Stimulated activated CD8-positive, alpha-beta memory T cell treated with anti-CD3 and anti-CD28 coated beads, Interleukin-15, amount 100 ng/mL, for 4 hours (primary cell): ENCODE results near the gene RPL41.
"Not testable (repeated sequence)": the region's sequence is repeated elsewhere in the genome, so short reads cannot be mapped to it uniquely, and the experiment has no call there.

Experiments
- DNase-seq, 2 donors: peaks; one replicate each; pipeline ENCODE4 v3.0.0-alpha.2; 2020; ENCODE audit warnings: low read depth in 2 of 2

RPL41 gene

DNA sequence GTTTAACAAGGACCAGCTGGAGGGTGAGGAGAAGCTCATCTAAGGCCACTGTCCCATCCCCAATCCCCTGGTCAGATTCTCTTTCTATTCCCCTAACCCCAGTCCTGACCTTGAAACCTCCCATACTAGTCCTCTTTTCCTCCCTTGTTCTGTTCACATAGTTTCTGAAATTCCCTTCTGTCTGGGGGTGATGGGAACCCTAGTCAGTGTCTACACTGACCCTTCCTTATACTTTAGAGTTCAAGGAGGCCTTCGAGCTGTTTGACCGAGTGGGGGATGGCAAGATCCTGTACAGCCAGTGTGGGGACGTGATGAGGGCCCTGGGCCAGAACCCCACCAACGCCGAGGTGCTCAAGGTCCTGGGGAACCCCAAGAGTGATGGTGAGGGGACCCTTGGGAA lies 38.4 kb downstream of the RPL41 start:
- no peak for DNase-seq

DNA sequence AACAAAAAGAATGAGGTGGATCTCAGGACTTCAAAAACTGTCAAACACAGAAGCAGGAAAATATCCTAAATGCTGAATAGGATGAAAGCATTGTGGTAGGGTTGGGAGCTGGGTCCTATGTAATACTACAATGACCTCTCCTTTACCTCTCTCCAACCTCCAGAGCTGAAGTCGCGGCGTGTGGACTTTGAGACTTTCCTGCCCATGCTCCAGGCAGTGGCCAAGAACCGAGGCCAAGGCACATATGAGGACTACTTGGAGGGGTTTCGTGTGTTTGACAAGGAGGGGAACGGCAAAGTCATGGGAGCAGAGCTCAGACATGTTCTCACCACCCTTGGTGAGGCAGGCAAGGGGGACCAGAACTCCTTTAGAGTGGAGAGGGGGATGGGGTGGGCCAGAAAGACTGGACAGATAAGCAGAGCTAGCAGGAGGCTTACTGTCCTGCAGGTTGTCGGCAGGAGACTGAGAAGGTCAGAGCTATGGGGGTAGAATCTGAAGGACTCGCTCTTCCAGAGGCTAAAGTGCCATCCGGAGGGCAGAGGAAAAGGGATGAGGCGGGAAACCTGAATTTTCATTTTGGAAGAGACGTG lies 38.9 kb downstream of the RPL41 start:
- no peak for DNase-seq

DNA sequence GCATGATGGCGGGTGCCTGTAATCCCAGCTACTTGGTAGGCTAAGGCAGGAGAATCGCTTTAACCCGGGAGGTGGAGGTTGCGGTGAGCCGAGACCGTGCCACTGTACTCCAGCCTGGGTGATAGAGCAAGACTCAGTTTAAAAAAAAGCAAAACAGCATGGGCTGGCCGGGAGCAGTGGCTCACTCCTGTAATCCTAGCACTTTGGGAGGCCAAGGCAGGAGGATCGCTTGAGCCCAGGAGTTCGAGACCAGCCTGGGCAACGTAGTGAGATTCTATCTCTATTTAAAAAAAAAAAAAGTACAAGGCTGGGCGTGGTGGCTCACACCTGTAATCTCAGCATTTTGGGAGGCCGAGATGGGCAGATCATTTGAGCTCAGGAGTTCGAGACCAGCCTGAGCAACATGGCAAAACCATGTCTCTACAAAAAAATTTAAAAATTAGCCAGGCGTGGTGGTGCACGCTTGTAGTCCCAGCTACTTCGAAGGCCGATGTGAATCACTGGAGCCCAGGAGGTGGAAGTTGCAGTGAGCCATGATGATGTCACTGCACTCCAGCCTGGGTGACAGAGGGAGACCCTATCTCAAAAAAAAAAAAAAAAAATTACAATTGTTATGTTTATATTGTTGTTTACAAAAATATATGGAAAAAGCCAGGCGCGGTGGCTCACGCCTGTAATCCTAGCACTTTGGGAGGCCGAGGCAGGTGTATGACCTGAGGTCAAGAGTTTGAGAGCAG lies 40.2 kb downstream of the RPL41 start:
- DNase-seq: not testable (repeated sequence)

DNA sequence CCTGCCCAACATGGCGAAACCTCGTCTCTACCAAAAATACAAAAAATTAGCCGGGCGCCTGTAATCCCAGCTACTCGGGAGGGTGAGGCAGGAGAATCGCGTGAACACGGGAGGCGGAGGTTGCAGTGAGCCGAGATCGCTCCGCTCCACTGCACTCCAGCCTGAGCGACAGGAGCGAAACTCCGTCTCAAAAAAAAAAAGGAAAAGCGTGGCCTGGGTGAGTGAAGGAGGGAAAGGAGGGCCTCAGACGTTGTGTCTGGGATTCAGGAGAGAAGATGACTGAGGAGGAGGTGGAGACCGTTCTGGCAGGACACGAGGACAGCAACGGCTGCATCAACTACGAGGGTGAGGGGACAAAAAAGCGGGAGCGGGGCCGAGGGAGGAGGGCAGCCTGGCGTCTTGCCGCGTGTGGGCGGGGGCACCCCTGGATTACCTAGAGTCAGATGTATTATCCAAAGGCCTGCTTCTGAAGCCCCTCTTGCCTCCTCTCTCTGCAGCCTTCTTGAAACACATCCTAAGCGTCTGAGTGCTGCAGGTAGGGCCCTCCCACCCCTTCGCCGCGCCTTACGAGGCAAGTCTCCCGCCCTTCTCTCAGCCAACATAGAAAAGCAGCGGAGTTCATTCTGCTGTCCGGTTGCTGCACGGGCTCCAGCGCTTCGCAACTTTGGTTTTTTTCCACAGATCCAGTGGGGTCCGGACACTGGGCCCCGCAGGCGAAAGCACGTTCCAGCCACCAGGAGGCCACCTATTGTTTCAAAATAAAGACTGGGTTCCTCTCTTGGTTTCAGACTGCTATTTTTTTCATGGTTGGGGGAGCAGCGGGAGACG lies 41.0 kb downstream of the RPL41 start:
- peak in 1 of 2 donors; percentile 4 for DNase-seq

GRCh38 chr12:56158029-56158925 lies 41.8 kb downstream of the RPL41 start, which contains the start of gene MYL6:
Gene MYL6 (plus strand): TSS chr12:56158359. CDS start chr12:56158402, 43 bp downstream.
- DNase-seq: peak; percentile 67 to 87

GRCh38 chr12:56158926-56159461 lies 42.6 kb downstream of the RPL41 start:
- DNase-seq: no peak

- DNase-seq: no peak
Measured at GRCh38 chr12:56159482-56160192, 43.2 kb downstream of the RPL41 start.

DNA sequence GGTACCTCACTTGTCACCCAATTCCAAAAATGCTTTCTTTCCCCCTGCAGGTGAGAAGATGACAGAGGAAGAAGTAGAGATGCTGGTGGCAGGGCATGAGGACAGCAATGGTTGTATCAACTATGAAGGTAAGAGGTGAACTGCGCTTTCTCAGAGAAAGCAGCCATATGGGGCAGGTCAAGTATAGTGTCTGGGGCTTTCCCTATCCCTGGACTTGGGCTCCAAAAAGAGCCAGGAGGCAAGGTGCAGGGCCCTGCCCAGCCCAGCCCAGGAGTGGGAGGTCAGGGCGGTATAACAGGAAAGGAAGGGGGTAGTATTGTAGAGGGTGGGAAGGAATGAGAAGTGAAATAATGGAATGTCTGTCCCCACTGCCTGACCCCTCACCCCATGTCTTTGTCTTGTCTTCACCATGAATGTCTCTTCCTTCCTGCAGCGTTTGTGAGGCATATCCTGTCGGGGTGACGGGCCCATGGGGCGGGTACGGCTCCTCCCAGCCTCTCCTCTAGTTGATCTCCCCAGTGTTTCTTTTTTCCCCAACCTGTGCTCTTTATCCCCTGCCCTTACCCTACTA lies 43.8 kb downstream of the RPL41 start:
- peak; percentile 16 to 24 for DNase-seq

DNA sequence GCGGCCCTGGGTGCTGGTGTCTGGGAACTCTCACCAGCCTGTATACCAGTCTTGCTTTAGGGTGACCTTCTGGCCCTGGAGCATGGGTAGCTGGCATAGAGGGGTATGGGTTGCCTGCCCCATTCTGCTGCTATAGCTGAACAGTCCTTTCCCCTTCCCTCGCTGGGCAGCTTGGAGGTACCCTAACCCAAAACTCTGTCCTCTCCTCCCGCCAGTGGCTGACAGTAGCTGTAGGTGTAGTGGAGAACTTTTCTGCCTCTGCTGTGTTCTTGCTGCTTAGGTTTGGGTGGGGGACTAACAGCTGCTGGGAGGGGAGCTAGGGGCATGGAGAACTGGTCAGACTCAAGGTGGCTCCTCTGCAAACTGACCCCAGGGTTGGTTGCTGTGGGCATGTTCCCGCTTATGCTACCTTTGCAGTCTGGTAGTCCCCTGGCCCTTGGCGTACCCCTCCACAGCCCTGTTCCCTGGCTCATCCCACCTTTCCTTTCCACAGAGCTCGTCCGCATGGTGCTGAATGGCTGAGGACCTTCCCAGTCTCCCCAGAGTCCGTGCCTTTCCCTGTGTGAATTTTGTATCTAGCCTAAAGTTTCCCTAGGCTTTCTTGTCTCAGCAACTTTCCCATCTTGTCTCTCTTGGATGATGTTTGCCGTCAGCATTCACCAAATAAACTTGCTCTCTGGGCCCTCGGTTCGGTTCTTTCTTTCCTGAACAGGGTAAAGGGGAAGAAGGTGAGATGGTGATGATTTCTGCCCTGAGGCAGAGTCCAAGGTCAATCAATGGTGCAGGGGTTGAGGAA lies 44.7 kb downstream of the RPL41 start:
- no peak for DNase-seq

DNA sequence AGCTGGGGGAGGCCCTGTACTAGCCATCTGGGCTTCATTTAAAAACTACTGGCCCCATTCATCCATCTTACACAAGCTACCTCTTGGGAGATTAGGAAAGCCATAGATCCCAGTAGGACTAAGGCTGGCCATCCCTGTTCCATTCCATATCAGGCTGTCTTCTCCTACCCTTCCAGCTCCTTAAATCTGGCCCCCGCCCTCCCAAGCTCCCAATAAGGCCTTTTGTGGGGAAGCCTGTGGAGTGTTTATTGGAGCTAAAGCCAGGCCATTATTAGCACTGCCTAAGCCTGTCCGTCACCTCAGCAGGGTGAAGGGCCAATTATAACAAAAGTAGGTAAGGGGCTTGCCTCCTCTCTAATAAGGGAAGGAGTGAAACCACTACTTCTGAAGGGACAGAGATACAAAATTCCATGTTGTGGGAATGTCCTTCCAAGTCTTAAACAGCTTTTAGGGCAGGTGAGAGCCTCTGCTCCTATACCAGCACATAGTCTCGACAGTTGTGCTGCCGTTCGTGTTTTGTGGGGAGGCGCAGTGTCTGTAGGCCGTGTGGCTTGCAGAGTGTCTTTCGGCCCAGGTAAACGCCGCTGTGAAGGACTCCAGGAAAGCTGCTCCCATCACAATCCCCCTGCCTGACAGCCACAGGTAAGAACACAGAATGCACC lies 45.4 kb downstream of the RPL41 start:
- DNase-seq: no peak

DNA sequence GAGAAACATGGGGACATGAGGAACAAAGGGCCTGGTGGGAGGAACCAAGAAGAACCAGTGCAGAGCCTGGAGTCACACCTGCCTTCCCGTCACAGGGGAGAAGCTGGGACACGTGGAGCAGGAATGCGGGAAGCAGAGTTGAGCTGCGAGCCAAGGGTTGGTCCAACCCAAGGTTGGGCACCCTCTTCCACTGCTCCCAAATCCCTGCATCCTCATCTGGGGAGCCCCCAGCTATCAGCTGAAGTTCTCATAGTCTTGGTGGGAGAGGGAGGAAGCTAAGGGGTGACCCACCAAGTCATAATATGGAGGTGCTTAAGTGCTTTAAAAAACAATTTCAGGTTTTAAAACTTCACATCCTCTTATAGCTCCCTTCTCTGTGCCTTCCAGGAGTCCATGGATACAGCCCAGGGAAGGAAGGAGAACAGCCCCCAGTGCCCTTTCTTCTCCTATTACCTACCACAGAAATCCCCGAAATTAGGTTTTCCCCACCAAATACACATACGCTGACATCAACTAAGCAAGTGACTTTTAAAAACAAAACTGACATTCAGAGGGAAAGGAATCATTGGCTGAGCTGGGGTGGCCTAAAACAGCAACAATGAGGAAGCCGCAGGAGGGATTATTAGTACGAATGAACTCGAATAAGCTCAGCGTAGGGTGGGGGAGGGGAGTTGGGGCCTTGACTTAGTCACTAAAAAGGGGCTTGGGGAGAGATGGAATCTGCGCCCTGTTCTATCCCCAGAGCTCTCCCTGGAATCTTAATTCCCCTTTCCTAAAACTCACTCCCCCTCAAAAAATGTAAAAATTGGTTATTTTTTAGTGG lies 46.2 kb downstream of the RPL41 start:
- no peak for DNase-seq

DNA sequence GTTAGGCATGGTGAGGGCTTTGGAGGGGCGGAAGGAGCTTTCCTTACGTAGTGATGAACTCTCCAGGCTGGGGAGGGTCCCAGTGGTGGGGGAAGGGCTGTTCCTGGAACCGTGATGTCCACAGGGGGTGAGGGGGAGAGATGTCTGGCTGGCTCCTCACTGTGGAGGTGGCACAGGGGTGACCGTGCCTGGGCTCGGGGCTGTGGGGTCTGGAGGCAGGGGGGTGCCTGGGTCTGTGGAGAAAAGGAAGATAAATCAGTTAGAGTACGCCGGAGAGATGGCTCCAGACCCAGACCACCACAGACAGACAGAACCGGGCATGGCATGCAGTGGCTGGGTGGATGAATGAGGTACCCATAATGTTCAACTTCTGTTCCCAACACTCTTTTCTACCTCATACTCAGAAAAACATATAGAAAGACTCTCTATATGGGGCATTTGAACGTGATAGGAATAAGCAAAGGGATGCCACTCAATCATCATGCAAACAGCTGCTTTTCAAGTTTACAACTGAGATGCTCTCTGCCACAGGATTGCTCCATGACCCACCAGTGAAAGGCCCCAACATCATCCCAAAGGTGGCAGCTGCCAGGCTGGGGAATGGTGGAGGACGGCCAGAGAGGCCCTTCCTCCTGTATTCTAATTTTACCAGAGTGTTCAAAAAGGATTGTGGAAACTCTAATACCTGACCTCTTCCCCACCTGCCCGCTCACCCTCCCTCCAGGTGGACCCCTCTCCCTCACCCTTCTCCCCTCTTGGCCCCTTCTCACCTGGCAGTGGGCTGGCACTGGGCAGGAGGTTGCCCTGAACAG lies 47.3 kb downstream of the RPL41 start:
- no peak for DNase-seq

- DNase-seq: no peak
Measured at GRCh38 chr12:56164345-56164729, 47.9 kb downstream of the RPL41 start.

DNA sequence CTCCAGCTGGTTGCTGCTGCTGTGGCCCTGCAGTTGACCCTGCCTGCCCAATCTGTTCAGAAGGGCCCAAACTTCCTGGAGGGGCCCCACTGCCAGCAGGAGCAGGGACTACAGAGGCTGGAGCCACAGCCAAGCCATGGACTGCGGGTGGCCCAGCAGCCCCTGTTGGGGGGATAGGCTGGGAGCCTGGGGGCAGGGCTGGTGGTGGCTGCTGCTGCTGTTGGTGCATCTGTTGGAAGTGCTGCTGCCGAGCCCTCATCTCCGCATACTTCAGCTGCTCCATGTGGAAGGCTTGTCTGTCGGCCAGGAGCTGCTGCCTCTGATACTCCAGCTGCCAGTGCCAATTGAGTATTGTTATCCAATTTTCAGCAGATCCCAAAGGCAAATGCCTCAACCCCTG lies 48.9 kb downstream of the RPL41 start:
- DNase-seq: no peak
